ENCODE results near the gene GPR146. TPM values are rescaled to one million over a fixed set of nuclear protein-coding genes. Genes with fewer than 3 reads are reported as not detected.
A peak's percentile ranks its signal among the peaks of the same experiment; 100 is the strongest.

GPR146 gene
- total and polyA plus RNA-seq, 8 donors, result 2.0 to 14.6 (median 7.9) TPM

- TF ChIP-seq CTCF (IDR thresholded peaks at IDR 0.05) (no peak), POLR2AphosphoS5 (IDR thresholded peaks at IDR 0.05) (no peak), EP300 (IDR thresholded peaks at IDR 0.05) (no peak), POLR2A (IDR thresholded peaks at IDR 0.05) (no peak)
- DNase-seq, result no peak
- peaks cover 0 to 39% (median 25%) of the 10 kb centered on the region in 4 donors for H3K36me3 ChIP-seq
- H3K27ac ChIP-seq, result peak overlapping the region; percentile 48 to 72 (median 60)
- H3K4me1 ChIP-seq, result peaks cover 30 to 85% (median 62%) of the 10 kb centered on the region in 4 donors
- WGBS, 5 donors, result 56 to 81% (median 70%) methylated on average over 13 to 14 of the region's 14 CpGs
- intact Hi-C loops (cut with DNase I; ENCODE audit: low total_unique reads), result no loop called here
- no peaks in the 10 kb centered on the region for H3K27me3 ChIP-seq
- no peaks in the 10 kb centered on the region for H3K9me3 ChIP-seq
- no peak overlapping the region for H3K4me3 ChIP-seq
Measured at GRCh38 chr7:1093502-1093843, 49.1 kb downstream of the GPR146 start.

GRCh38 chr7:1093916-1094508 lies 49.7 kb downstream of the GPR146 start:
- Histone ChIP-seq H3K4me3 (no peak overlapping the region), H3K9me3 (no peaks in the 10 kb centered on the region), H3K4me1 (peaks cover 30 to 79% (median 59%) of the 10 kb centered on the region in 4 donors), H3K27ac (peak overlapping the region; percentile 48 to 72 (median 60)), H3K27me3 (no peaks in the 10 kb centered on the region), H3K36me3 (peaks cover 0 to 42% (median 25%) of the 10 kb centered on the region in 4 donors)
- intact Hi-C loops (cut with DNase I; ENCODE audit: low total_unique reads), result no loop called here
- DNase-seq, result no peak
- TF ChIP-seq POLR2A (IDR thresholded peaks at IDR 0.05), result no peak
- TF ChIP-seq EP300 (IDR thresholded peaks at IDR 0.05), result no peak
- TF ChIP-seq POLR2AphosphoS5 (IDR thresholded peaks at IDR 0.05), result no peak
- TF ChIP-seq CTCF (IDR thresholded peaks at IDR 0.05), result no peak
- WGBS, 5 donors, result 49 to 74% (median 52%) methylated on average over 20 of the region's 20 CpGs

GRCh38 chr7:1094870-1095269 lies 50.5 kb downstream of the GPR146 start:
- H3K4me1 ChIP-seq, result peaks cover 36 to 78% (median 62%) of the 10 kb centered on the region in 4 donors
- peaks cover 0 to 42% (median 25%) of the 10 kb centered on the region in 4 donors for H3K36me3 ChIP-seq
- TF ChIP-seq CTCF (IDR thresholded peaks at IDR 0.05) (no peak), POLR2AphosphoS5 (IDR thresholded peaks at IDR 0.05) (no peak), EP300 (IDR thresholded peaks at IDR 0.05) (no peak), POLR2A (IDR thresholded peaks at IDR 0.05) (no peak)
- peak overlapping the region; percentile 35 to 70 (median 48) for H3K27ac ChIP-seq
- no peak overlapping the region for H3K4me3 ChIP-seq
- intact Hi-C loops (cut with DNase I; ENCODE audit: low total_unique reads), result no loop called here
- WGBS, 5 donors, result 38 to 77% (median 58%) methylated on average over 10 to 14 of the region's 14 CpGs
- H3K9me3 ChIP-seq, result no peaks in the 10 kb centered on the region
- no peak for DNase-seq
- H3K27me3 ChIP-seq, result no peaks in the 10 kb centered on the region

- peak overlapping the region; percentile 48 to 82 (median 60) for H3K27ac ChIP-seq
Measured at GRCh38 chr7:1095621-1096155, 51.3 kb downstream of the GPR146 start.

More at GRCh38 chr7:1095621-1096155, 51.3 kb downstream of the GPR146 start:
- no peak for TF ChIP-seq POLR2AphosphoS5 (IDR thresholded peaks at IDR 0.05)
- no peak for TF ChIP-seq EP300 (IDR thresholded peaks at IDR 0.05)
- TF ChIP-seq CTCF (IDR thresholded peaks at IDR 0.05), result no peak
- no peak for TF ChIP-seq POLR2A (IDR thresholded peaks at IDR 0.05)
- WGBS, 5 donors, result 40 to 70% (median 50%) methylated on average over 14 to 23 of the region's 23 CpGs
- H3K9me3 ChIP-seq, result no peaks in the 10 kb centered on the region
- DNase-seq, result no peak
- no peaks in the 10 kb centered on the region for H3K27me3 ChIP-seq
- intact Hi-C loops (cut with DNase I; ENCODE audit: low total_unique reads), result no loop called here
- peaks cover 44 to 78% (median 64%) of the 10 kb centered on the region in 4 donors for H3K4me1 ChIP-seq
- peak overlapping the region in 3 of 4 donors; percentile 8 to 17 (median 15) for H3K4me3 ChIP-seq
- H3K36me3 ChIP-seq, result peaks cover 0 to 42% (median 25%) of the 10 kb centered on the region in 4 donors

Measured in stomach (tissue), 9 donors.